H7 (cell line): ENCODE data around the gene IKBKE. TPM values are rescaled to one million over a fixed set of nuclear protein-coding genes. Genes with fewer than 3 reads are reported as not detected.
A peak's percentile ranks its signal among the peaks of the same experiment; 100 is the strongest.

Experiments
- DNase-seq: peaks from one replicate; pipeline ENCODE4 v3.0.0; 2012
- H3K27me3 ChIP-seq: 2 replicates; pipeline ENCODE4 v1.6.0; 2011; ENCODE audit warnings: mild to moderate bottlenecking, low read length; ENCODE audit not compliant: control insufficient read depth, insufficient read depth
- H3K36me3 ChIP-seq: replicated peaks from 2 replicates; pipeline ENCODE4 v1.5.1; 2011; ENCODE audit warnings: low read length; ENCODE audit not compliant: control insufficient read depth, insufficient read depth
- H3K4me3 ChIP-seq: 2 replicates; pipeline ENCODE4 v1.5.1; 2011; ENCODE audit warnings: low read depth, mild to moderate bottlenecking, control low read depth, low read length, moderate library complexity; ENCODE audit not compliant: insufficient read depth
- total RNA-seq: library from RNA; depleted of rRNA; stranded (reverse); fragments of >200 nt; shearing (Covaris generic); gene quantifications from 2 replicates; pipeline ENCODE4 v1.2.3, GENCODE V29; 2014

IKBKE gene
- total RNA-seq, 1 experiment from 2014 or later = 9.4 TPM

GRCh38 chr1:206461602-206462455, 8.4 kb upstream of the IKBKE start:
- Histone ChIP-seq H3K4me3 (no peak overlapping the region), H3K36me3 (peaks cover 3% of the 10 kb centered on the region; the same call in 1 of the 2 replicates), H3K27me3 (no peaks in the 10 kb centered on the region; the same call in 1 of the 2 replicates)
- DNase-seq = peak; percentile 82

DNA sequence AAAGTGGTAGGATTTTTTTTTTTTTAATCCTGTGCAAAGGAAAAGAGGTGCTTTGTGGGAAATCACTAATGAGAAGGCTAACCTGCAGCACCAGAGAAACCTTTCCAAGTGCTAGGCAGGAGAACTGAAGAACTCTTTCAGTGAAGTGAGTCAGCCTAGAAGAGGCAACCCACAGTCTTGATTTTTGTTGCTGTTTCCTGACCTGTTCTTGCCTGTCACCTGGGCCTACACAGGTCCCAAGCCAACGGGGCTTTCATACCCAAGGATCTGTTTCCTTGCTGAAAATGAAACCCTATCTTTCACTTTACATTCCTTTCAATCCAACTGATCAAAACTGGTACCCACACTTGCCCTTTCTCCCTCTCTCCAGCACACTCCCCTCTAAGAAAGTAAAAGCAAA, 7.1 kb upstream of the IKBKE start:
- DNase-seq = no peak
- no peaks in the 10 kb centered on the region; the same call in 1 of the 2 replicates for H3K27me3 ChIP-seq
- H3K36me3 ChIP-seq = peaks cover 3% of the 10 kb centered on the region; the same call in 1 of the 2 replicates
- no peak overlapping the region for H3K4me3 ChIP-seq

DNA sequence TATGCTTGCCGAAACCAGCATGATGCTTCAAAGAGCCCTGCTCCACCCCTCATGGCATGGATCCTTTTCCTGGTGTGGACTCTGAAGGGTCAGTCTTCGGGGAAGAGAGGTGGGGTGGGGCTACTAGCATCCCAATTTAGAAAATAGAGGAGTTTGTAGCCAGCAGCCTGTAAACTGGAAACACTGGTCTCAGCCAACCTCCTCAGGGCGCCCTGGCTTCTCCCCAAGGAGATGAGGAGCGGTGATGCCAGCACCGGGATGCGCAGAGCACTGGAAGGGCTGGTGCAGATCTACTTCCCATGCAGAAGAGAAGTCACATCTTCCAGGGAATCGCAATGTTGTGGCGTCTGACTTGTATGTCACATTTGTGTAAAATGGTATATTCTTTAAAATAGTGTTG, 6.4 kb upstream of the IKBKE start:
- H3K36me3 ChIP-seq = no peaks in the 10 kb centered on the region; the same call in 1 of the 2 replicates
- no peaks in the 10 kb centered on the region; the same call in 1 of the 2 replicates for H3K27me3 ChIP-seq
- DNase-seq = no peak
- H3K4me3 ChIP-seq = no peak overlapping the region

DNA sequence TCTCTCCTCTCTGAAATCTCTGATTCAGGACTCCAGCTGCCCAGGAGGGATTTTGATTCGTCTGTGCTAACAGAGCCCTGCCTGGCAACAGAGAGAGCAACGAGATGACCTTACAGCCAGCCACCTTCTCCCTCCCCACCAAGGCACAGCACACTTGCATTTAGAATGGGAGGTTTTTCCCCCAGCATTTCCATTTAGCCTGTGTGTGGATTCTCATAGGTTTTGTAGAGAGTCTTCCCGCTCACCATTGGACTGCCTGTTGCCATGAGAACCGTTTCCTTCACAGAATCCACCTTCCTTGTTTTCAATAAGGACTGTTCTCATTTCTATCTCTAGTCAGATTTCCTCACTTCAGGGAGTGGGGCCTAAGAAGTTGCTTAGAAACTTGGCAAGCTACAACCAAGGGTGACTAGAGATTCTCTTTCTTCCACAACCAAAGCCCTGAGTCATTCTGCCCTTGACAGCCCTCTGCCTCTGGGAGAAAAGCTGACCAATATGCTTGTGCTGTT, 5.8 kb upstream of the IKBKE start:
- no peak for DNase-seq
- no peaks in the 10 kb centered on the region; the same call in 1 of the 2 replicates for H3K27me3 ChIP-seq
- H3K4me3 ChIP-seq = no peak overlapping the region
- H3K36me3 ChIP-seq = no peaks in the 10 kb centered on the region; the same call in 1 of the 2 replicates

DNA sequence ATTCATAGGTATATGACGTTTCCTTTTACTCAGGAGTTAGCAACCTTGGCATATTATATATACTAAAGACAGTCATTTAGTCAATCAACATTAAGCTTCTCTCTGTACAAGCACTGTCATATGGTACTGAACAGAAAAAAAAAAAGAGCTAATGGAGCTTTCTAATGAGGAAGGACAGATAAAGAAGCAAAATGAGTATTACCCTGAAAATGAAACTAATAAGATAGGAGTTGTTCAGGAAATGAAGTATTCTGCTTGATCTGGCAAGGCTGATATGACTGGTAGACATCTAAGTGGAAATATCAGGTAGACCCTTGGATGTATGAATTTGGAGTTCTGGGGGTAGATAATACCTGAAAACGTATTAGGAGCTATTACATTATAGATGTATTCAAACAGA, 4.3 kb upstream of the IKBKE start:
- no peaks in the 10 kb centered on the region; the same call in 1 of the 2 replicates for H3K27me3 ChIP-seq
- no peaks in the 10 kb centered on the region; the same call in 1 of the 2 replicates for H3K36me3 ChIP-seq
- DNase-seq = no peak
- H3K4me3 ChIP-seq = no peak overlapping the region

DNA sequence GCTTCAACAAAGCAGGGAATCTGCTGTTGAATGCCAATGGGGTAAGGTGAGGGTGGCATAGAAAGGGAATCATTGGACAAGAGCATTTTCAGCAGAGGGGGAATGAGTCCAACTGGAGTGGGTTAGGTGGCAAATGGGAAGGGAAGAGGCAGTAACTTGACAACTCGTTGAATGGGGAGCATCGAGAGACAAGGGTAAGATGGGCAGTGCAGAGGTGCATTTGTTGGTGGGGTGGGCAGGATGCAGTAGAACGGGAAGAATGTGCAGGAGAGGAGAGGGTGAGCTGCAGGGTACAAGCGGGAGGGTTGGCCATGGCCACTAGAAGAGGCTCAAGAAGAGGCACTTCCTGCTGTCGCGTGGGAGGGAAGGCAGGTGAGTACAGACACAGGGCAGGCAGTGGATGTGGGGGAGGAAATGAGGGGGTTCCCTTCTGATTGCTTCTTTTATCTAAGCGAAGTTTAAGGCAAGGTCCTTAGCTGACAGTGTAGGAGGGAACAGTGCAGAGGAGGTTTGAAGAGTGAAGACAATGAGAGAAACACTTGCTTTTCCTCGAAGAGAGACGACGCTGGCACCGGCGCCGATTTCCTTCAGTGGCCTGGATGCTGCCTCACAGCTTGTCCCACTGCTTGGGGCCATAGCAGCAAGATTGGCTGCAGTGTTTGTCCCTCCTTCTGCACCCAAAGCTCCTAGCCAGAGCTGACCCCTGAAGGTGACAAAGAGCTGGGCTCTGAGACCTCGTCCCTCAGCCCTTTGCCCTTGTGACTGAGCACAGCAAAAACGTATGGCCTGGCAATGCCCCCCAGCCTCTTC, 3.2 kb upstream of the IKBKE start:
- H3K4me3 ChIP-seq = no peak overlapping the region
- no peak for DNase-seq
- H3K27me3 ChIP-seq = no peaks in the 10 kb centered on the region; the same call in 1 of the 2 replicates
- H3K36me3 ChIP-seq = no peaks in the 10 kb centered on the region; the same call in 1 of the 2 replicates

DNA sequence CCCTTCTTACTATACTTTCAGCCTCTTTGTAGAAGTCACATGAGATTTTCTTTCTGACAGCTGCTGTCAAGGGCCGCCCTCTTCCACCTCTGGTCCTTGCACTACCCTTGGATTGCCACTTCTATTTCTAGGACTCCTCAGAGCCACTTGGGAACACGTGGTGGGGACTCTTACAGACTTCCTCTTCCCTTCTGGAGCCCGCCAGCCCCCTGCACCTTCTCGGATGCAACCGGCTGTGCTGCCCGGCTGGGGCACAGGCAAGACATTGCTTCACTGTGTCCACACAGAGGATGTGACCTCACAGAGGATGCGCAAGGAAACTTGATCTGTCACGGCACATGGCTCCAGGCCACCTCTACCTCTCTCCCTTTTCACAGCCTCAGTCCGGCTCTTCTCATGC, 2.4 kb upstream of the IKBKE start:
- H3K27me3 ChIP-seq = no peaks in the 10 kb centered on the region; the same call in 1 of the 2 replicates
- H3K36me3 ChIP-seq = no peaks in the 10 kb centered on the region; the same call in 1 of the 2 replicates
- H3K4me3 ChIP-seq = no peak overlapping the region
- no peak for DNase-seq

GRCh38 chr1:206468571-206468970, 1.7 kb upstream of the IKBKE start:
- DNase-seq = peak; percentile 42
- H3K36me3 ChIP-seq = no peaks in the 10 kb centered on the region
- no peak overlapping the region for H3K4me3 ChIP-seq
- H3K27me3 ChIP-seq = no peaks in the 10 kb centered on the region; the same call in 1 of the 2 replicates

DNA sequence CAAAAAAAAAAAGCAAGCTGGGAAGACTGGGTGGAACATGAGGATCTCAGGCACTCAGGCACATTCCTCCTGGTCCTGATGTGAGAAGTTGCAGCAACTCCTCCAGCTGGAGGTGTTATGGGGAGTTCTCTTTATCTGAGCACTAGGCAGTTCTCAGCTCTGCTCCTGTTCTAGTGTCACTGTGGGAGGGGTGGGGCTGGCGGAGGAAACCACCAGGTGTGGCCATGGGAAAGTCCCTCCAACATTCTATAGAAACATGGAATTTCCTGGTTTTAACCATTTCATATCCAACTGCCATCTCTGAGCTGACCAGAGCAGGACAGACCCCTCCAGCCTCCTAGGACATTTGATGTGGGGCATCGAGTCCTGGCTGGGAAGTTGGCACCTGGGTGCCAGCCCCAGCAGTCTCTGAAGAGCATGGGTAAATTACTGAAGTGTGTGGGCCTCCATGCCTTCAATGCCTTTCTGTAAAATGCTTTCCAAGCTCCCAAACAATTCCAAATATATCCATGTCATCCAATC, 804 bp upstream of the IKBKE start:
- Histone ChIP-seq H3K4me3 (no peak overlapping the region), H3K27me3 (no peaks in the 10 kb centered on the region; the same call in 1 of the 2 replicates), H3K36me3 (no peaks in the 10 kb centered on the region)
- peak; percentile 65 for DNase-seq

DNA sequence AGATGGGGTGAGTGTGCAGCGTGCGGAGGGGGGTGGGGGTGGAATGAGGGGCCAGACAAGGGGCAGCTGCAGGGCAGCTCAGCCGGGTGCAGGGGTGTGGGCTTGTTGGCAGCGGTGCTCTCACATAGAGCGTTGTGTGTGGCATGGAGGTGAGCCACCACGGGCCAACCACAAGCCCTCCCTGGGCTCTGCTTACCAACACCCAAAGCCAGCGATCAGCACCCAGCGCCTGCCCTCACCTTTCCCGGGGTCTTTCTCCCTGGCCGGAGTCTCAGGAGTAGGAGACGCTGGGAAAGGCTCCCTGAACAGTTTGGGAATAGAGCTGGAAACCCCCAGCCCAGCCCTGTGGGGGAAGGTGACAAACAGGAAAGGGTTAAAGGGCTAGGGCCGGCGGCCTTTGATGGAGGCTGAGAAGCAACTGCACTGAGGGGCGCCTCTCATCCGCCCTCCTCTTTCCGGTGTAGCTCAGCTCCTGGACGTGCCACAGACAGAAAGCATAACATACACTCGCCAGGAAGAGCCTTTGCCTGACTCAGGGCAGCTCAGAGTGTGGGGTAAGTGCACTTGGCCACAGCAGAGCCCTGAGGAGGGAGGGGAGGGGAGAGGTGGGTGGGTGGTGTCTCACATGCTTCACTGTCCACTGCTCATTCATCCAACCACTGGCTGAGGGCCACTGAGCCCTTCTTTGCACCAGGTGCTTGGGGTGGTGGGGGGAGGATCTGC, 577 bp downstream of the IKBKE start:
- peak; percentile 88 for DNase-seq
- Histone ChIP-seq H3K27me3 (no peaks in the 10 kb centered on the region; the same call in 1 of the 2 replicates), H3K4me3 (peak overlapping the region; percentile 56), H3K36me3 (no peaks in the 10 kb centered on the region)

- no peaks in the 10 kb centered on the region for H3K36me3 ChIP-seq
- peak overlapping the region; percentile 56 for H3K4me3 ChIP-seq
- no peaks in the 10 kb centered on the region for H3K27me3 ChIP-seq
- DNase-seq = peak; percentile 68
Measured at GRCh38 chr1:206471415-206471801, 1.1 kb downstream of the IKBKE start.

GRCh38 chr1:206472024-206472423, 1.7 kb downstream of the IKBKE start:
- no peak overlapping the region for H3K4me3 ChIP-seq
- H3K36me3 ChIP-seq = no peaks in the 10 kb centered on the region
- no peak for DNase-seq
- no peaks in the 10 kb centered on the region for H3K27me3 ChIP-seq

DNA sequence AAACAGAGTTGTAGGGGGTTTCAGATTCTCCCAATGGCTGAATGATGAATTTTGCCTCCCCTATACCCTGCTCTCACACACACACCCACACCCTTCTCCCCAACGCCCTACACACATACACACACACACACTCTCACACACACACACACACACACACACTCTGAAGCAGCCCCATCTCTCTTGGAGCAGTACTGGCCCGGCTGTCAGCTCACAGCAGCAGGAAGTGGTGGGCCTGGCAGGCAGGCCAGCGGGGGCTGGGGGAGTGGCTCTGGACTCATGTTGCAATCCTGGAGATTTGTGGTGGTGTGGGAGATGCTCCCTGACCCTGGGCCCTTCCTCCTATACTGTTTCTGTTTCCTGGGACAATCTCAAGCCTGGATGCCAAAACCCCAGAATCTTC, 2.2 kb downstream of the IKBKE start:
- Histone ChIP-seq H3K4me3 (no peak overlapping the region), H3K27me3 (no peaks in the 10 kb centered on the region), H3K36me3 (no peaks in the 10 kb centered on the region)
- DNase-seq = peak; percentile 81

- DNase-seq = no peak
- Histone ChIP-seq H3K36me3 (no peaks in the 10 kb centered on the region), H3K27me3 (no peaks in the 10 kb centered on the region), H3K4me3 (no peak overlapping the region)
Measured at GRCh38 chr1:206472886-206473285, 2.6 kb downstream of the IKBKE start.
